LHCN-M2 (cell line): Measurements from ENCODE around the gene B4GALT2. TPM values are rescaled to one million over a fixed set of nuclear protein-coding genes. Genes with fewer than 3 reads are reported as not detected.

Experiments
- DNase-seq: peaks from one replicate; pipeline ENCODE4 v3.0.0-alpha.2; 2012; ENCODE audit warnings: low read depth
- total RNA-seq: library from RNA; depleted of rRNA; stranded (reverse); fragments of >200 nt; gene quantifications from 2 replicates; pipeline ENCODE4 v1.2.3, GENCODE V29; 2014

The B4GALT2 gene
- total RNA-seq, 1 experiment from 2014 or later: 110 TPM

DNA sequence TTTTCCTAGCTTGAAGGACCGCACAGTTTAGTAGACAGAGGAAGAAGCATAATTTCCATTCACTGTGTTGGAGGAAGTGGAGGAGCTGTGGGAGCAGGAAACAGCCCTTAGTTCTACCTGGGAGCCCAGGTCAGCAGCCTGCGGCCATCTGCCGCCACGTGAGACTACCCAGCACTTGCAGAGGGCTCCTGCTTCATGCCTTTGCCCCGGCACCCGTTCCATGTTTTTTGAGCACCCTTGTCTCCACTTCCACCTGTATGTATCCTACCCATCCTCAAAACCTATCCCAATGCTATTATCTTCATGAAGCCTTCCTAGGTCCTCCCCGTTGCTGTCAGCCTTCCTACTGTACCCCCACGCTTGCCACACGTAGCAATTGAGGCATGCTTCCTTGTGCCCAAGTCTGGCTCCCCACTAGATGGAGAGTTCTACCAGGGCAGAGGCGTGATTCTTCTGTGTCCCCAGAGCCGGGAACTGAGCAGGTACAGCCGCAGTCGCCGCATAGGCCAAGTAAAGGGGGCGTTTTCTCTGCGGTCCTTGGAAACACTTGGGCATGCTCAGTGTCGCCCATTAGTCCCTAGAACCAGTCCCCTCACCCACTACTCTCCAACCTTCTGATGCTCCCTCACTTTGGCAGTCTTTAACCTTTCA is 50.4 kb downstream of the B4GALT2 start:
- no peak for DNase-seq

DNA sequence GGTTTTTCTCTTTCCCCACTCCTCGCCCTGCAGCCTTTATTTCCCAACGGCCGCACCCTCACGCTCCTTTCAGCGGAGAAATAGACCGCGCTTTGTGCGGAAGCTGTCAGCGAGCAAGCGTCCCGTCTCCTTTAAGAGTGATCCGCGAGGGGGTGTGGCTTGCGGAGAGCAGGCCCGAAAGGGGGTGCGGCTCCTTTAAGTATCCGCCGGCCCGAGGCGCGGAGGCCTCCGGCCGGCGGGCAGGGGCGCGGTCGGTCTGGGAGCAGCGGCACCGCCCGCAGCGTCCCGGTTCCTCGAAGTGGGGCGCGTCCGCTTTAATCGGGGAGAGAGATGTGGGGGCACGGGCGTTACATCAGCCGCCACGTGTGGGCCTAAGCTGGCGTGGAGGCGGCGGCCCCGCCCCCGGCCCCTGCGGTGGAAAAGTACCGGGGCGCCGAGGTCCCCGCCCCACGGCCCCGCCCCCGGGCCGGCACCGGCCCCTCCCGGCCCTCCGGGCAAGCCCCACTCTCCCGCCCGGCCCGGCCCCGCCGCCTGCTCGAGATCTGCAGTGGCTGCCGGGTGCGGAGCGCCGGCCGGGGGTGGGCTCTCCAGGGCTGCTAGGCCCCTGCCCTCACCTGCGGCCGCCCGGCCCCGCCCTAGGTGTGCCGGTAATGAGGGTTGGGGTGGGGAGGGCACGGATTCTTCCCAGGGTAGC is 51.0 kb downstream of the B4GALT2 start:
- peak; percentile 80 for DNase-seq

DNA sequence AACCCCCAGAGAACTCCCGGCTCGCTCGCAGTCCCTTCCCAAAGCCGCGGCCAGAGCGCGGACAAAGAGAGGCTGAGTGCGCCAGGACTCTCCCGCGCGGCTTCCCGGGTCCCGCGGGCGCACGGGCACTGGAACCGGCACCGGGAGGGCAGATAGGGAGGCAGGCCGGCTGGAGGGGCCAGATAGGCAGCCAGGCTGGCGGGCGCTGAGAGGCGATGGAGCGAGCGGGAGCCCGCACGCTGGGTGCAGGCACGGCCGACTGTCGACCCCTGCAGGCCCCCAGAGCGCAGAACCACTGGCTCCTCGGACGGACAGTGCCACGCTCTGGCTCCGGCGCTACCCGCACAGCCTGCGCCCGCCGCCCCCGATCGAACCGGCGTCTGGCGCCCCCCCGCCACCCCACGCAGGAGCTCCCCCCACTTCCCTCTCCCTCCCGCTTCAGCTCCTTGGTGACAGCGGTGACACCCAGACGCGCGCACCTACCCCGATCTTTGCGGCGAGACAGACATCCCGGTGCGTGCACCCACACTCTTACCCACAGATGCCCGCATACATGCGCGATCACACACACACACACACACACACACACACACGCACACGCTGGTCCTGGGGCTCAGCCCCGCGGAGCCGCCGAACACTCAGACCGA is 51.7 kb downstream of the B4GALT2 start:
- DNase-seq: peak; percentile 31

DNA sequence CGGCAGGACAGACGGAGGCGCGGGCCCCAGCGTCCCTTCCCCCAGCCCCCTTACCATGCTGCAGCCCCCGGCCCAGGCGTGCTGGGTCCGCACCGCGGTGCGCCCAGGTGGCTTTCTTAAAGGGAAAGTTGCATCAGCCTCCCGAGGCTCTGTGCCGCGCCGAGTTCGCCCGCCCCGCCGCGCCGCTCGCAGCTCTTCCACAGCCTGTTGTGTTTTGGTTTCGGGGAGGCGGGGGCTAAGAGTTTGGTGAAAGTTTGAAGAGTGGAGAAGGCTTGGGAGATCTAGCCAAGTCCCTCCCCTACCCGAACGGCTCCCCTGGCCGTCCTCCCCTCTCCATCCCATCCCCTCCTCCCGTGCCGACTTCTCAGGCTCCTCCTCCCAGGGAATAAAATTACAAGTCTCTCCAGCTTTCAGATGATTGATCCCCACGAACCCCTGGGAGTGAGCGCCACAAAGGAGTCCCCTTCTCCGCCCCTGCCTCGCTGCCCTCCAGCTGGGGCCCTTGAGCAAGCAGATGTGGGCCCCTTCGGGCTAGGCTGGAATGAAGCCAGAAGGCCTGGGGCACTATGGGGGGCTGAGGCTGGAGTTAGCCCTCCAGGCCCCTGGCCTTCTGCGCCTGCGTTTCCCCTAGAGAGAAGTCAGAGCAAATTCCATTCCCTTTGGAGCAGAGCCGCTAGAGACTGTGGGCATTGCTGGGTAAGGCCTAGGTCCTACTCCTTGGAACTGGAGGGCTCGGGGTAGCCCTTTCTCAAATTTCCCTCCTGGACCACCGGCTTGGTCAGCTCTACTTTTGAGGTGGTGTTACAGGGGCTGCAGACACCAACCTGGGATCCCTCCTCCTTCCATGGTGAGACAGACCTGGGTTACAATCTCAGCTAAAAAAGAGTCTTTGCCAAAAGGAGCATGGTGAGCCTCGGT is 52.5 kb downstream of the B4GALT2 start, which contains the start of gene SLC6A9:
Gene SLC6A9, minus strand, starts transcription at position 211 of the 918 bp plus-strand sequence. CDS start 7,185 bp downstream, outside the sequence.
- no peak for DNase-seq

DNA sequence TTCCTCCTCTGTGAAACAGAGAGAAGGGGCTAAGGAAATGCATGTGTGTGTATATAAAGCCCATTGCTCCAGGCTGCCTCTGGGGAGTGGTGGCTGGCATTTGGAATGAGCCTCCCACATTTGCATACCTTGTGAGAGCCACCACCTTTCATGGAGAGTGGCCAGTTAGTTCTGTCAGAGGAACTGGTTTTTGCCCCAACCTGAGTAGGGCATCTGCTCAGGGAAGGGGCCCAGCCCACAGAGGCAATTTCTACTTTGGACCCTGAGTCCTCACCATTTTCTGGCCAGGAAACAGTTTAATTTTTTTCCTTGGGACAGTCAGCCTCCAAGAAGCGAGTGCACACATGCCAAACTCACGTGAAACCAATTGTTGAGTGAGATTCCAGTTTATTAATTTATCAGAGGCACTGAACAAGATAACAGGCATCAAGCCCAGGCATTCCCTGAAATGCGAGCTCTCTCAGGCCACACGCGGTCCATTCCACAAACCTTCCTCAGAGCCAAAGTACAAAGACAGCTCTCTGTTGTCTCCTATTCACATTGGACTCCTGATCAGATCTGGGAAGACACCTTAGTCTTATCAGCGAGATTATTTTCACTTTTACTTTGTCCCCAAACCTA is 53.3 kb downstream of the B4GALT2 start:
- no peak for DNase-seq

DNA sequence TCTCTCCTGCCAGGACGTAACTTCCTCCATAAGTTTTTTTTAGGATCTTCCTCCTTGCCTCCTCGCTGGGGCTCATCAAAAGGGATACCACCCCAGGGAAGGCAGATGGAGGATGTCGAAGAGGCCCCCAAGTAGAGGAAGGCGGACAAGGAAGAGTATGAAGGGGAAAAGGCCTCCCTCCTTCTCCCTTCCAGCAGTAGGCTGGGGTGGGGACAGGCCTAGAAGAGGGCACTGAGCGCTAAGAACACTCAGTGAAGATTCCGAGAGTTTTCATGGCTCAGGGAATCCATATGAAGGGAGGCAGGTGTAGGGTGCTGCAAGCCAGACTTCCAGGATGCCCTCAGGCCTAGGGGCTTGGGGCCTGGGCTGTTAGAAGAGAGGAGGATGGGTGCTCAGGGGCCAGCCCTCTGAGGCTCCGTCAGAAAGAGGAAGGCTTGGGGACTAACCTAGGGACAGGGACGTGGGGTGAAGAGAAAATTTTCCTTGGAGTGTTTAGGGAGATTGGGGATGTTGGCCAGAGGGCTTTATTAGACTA is 54.1 kb downstream of the B4GALT2 start:
- DNase-seq: no peak

DNA sequence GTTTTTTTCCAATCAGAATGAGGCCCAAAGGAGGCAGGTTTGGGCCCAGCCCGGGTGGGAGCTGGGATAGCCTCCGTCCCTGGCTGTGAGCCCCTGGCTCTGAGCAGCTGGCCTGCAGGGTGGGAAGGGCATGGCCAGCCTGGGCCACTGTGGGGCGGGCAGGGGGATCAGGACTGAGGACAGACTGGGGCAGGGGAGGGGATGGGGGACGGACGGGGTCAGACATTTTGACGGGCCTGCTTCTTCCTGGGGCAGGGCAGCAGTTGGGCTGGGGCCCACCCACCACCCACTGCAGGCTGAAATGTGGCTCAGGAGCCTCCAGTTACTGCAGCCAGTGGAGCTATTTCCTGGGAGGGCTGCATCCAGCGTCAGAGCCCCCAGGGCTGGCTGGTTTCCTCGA is 54.7 kb downstream of the B4GALT2 start:
- no peak for DNase-seq

DNA sequence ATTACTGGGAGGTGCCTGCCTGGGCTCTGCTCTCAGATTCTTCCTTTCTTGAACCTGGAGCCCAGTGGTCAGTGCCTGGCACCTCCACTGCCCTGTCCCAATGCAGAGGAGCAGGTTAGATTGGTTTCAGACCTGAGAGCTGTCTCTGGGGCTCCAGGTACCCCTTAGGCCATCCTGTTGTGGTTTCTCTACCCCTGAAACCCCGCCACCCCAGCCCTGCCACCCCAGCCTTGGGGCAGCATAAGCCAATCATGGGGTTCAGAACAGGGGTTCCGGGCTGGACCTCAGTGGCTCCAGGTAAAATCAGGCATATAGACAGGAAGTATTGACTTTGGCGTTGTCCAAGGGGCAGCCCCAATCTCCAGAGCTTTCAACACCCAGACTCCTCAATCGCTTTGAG is 55.4 kb downstream of the B4GALT2 start:
- DNase-seq: no peak

DNA sequence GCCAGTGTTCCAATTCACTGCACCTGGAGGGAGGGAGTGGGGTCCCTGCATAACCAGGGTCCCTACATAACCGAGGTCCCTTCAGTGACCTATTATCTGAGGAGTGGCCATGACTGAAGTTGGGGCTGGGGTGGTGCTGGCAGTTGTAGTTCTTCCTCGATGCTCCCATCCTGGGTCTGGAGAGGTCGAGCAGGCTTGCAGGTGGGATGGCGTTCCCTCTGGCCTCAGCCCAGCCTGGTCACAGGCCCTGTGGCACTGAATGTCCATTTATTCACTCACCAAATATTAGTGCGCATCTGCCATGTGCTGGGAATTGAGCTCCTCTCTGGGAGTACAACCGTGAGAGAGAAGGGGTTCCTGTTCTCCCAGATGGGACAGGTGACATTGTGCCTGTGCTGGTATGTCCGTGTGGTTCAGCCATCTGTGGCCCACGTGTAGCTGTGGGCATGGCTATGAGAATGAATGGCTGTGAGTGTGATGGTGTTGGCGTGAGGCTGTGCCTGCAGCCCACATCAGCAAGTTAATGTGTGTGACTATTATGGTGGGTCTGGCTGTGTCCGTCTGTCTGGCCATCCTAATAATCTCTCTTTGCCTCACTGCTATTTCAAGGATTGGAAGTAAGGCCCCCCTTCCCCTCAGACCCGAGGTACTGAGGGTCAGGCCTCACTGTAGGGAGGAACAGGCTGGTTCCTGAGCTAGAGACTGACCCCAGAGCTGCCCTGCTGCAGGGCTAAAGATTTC is 56.1 kb downstream of the B4GALT2 start:
- no peak for DNase-seq

DNA sequence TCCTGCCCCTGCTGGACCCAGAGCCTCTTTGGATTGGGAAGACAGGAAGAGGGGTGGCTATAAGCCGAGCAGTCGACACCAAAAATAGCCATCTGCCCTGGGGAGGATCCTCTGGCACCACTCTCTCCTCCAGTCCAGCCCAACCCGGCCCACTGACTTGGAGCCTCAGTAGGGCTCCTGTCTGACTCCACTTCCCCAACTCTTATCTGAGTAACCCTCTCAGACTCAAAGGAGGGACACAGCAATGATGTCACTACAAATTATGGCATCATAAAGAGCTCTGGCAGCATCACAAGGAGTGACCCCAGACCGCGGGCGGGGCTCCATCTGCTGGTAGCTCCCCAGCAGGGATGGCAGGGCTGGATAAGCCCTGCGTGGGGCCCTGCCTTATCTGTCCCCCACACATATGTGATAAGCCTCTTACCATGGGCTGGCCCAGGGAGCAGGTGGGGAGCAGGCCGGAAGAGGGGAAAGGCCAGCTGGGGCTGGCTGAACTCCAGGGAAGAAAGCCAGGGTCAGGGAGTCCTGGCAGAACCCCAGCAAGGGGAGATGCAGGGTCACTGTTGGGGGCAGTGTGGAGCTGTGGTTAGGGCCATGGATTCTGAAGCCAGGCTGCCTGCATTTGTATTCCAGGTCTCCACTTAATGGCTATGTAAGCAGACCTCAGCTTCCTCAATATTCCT is 56.9 kb downstream of the B4GALT2 start:
- no peak for DNase-seq

DNA sequence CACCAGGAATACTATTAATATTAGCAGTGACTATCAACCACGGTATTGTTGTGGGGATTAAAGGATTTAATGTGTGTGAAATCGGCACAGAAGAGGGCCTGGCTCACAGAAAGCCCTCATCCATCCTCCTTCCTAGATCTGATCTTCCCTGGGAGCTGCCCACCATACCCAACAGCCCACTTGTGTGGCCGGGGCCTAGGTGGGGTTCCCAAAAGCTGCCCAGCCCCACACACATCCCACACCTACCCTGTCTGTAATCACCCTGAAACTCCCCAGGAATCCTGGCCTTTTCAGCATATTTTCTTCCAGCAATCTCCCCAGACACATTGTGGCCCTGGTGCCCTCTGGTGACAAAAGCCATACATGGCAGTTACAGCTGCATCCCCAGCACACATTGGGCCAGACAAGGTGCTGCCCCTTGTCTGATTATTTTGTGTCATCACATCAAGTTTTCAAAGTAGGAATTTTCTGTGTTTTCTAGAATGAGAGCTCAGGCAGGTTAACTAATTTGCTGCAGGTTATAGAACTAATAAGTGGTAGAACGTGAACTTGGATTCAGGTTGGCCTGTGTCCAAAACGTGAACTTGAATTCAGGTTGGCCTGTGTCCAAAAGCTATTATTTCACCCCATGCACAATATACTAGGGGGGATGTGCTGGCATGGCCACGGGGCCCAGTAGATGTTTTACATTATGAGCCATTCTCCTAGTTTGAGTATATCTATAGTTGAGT is 57.6 kb downstream of the B4GALT2 start:
- DNase-seq: peak; percentile 63

DNA sequence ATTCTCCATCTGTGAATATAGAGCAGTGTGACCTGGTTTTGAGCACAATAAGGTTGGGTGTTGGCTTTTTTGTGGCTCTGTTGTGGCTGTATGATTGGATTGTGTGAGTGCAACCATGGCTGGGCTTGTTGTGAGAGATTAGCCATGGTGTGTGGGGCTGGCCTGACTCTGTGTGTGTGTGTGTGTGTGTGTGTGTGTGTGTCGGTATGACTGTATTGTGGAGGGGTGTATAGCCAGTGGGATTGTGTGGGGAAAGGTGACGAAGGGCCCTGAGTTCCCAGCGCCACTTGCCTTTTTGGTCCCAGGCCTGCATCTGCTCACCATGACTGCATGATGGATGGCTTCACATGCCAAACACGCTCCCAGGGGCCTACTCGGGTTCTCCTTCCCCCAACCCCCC is 58.1 kb downstream of the B4GALT2 start:
- DNase-seq: no peak

DNA sequence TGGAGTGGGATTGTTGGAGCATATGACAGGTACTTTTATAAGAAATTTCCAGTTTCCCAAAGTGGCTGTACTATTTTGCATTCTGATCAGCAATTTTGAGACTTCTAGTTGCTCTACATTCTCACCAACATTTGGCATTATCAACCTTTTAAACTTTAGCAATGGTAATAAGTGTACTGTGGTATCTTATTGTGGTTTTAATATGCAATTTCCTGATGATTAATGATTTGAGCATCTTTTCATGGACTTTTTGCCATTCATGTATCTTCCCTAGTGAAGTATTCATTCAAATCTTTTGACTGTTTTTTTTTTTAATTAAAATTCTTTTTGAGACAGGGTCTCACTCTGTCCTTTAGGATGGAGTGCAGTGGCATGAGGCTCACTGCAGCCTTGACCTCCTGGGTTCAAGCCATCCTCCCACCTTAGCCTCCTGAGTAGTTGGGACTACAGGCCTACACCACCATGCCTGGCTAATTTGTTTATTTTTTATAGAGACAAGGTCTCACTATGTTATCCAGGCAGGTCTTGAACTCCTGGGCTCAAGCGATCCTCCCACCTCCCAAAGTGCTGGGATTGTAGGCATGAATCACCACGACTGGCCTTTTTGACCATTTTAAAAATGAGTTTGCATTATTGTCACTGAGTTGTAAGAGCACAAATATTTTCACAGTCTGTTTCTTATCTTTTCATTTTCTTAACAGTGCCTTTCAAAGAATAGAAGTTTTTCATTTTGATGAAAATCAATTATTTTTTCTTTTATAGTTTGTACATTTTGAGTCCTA is 60.1 kb downstream of the B4GALT2 start:
- DNase-seq: peak; percentile 66

DNA sequence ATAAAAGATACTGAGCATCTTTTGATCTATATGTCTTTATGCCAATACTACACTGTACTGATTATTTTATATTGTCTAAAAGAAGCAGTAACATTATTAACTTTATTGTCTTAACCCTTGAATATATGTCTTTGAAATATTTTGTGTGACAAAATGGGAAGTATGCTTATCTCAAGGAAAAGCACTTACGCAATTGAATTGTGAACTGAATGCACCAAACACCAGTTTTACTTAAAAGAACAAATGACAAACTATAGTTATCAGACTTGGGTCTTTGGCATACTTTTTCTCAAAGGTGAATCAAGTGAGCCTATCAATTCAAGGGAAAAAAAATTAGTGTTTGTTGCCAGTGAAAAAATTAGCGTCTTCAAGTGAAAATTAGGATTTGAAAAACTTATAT is 61.4 kb downstream of the B4GALT2 start:
- no peak for DNase-seq
